SK-N-MC (cell line): ENCODE data around the gene MAPK8IP3.

Experiments used
- DNase-seq: peaks from one replicate; pipeline ENCODE4 v3.0.0-alpha.2; 2011; ENCODE audit warnings: low read depth, low spot score
- H3K27ac ChIP-seq: fragments of 200-600 bp; sonication (generic); 2 replicates; pipeline ENCODE4 v1.5.1; 2016; ENCODE audit warnings: mixed run types
- H3K36me3 ChIP-seq: fragments of 200-600 bp; sonication (generic); 2 replicates; pipeline ENCODE4 v1.6.1; 2017; ENCODE audit warnings: antibody characterized with exemption, low read length, mixed read lengths; ENCODE audit not compliant: insufficient read depth
- H3K4me3 ChIP-seq: fragments of 200-600 bp; sonication (generic); 2 replicates; pipeline ENCODE4 v1.5.1; 2016
- H3K9ac ChIP-seq: fragments of 200-600 bp; sonication (generic); 2 replicates; pipeline ENCODE4 v1.8.0; 2017; ENCODE audit warnings: mixed run types, mixed read lengths; ENCODE audit not compliant: insufficient read length
- H3K9me3 ChIP-seq: fragments of 200-600 bp; sonication (generic); 2 replicates; pipeline ENCODE4 v1.6.1; 2017; ENCODE audit warnings: low read depth, mild to moderate bottlenecking, antibody characterized with exemption, low read length, moderate library complexity, mixed read lengths
- EZH2 ChIP-seq: fragments of 200-600 bp; sonication (generic); IDR thresholded peaks from one replicate; pipeline ENCODE4 v1.6.1; 2017; ENCODE audit warnings: antibody characterized with exemption
- FOXP2 ChIP-seq: optimal IDR thresholded peaks from 2 replicates; pipeline ENCODE3; 2011; ENCODE audit warnings: mild to moderate bottlenecking, moderate library complexity; ENCODE audit not compliant: insufficient read depth; ENCODE audit errors: extremely low read length, control extremely low read depth
- POLR2AphosphoS5 ChIP-seq: IDR thresholded peaks from 2 replicates; pipeline ENCODE4 v1.6.1; 2012; ENCODE audit warnings: mild to moderate bottlenecking, low read depth, low read length, borderline replicate concordance

Gene MAPK8IP3

DNA sequence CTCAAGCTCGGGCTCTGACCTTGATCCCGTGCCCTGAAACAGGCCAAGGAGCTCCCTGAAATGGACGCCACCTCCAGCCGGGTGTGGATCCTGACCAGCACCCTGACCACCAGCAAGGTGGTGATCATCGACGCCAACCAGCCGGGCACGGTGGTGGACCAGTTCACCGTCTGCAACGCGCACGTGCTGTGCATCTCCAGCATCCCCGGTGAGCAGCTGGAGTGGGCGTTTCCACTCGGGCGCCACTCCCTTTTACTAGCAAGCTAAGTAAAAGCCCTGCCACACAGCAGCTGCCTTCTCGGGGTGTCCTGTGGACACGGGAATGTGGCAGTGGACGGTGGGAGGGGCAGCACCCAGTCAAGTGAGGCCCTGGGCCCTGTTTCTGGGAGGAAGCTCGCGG, 59.0 kb downstream of the MAPK8IP3 start:
- TF ChIP-seq POLR2AphosphoS5 = no peak
- no peak for TF ChIP-seq EZH2
- no peak for TF ChIP-seq FOXP2
- no peaks in the 10 kb centered on the region; the same call in 1 of the 2 replicates for H3K36me3 ChIP-seq
- H3K27ac ChIP-seq = no peak overlapping the region
- no peak for DNase-seq
- H3K9ac ChIP-seq = no peak overlapping the region
- no peaks in the 10 kb centered on the region for H3K9me3 ChIP-seq
- H3K4me3 ChIP-seq = no peak overlapping the region

DNA sequence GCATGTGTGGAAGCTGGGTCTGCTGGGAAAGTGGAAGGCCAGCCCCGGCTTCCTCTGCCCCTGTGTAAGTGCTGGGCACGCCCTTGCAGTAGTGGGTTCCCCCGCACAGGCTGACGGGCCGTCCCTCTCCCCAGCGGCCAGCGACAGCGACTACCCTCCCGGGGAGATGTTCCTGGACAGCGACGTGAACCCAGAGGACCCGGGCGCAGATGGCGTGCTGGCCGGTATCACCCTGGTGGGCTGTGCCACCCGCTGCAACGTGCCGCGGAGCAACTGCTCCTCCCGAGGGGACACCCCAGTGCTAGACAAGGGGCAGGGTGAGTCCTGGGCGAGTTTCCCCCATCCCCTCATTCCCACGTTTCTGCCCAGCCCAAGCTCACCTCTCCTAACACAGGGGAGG, 59.8 kb downstream of the MAPK8IP3 start:
- no peak overlapping the region for H3K9ac ChIP-seq
- DNase-seq = no peak
- peaks cover 3% of the 10 kb centered on the region for H3K36me3 ChIP-seq
- no peaks in the 10 kb centered on the region for H3K9me3 ChIP-seq
- TF ChIP-seq EZH2 = no peak
- no peak for TF ChIP-seq POLR2AphosphoS5
- TF ChIP-seq FOXP2 = no peak
- H3K4me3 ChIP-seq = no peak overlapping the region
- H3K27ac ChIP-seq = no peak overlapping the region

DNA sequence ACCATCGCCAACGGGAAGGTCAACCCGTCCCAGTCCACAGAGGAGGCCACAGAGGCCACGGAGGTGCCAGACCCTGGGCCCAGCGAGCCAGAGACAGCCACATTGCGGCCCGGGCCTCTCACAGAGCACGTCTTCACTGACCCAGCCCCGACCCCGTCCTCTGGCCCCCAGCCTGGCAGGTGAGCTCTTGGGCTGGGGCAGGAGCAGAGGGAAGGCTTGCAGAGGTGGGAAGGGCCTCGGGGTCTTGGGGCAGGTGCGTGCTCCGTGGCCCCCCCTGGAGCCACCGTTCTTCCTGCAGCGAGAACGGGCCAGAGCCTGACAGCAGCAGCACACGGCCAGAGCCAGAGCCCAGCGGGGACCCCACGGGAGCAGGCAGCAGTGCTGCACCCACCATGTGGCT, 60.2 kb downstream of the MAPK8IP3 start:
- H3K9me3 ChIP-seq = no peaks in the 10 kb centered on the region
- no peak overlapping the region for H3K27ac ChIP-seq
- no peak overlapping the region for H3K4me3 ChIP-seq
- no peak for DNase-seq
- TF ChIP-seq FOXP2 = no peak
- no peak for TF ChIP-seq POLR2AphosphoS5
- no peak for TF ChIP-seq EZH2
- peaks cover 3% of the 10 kb centered on the region for H3K36me3 ChIP-seq
- H3K9ac ChIP-seq = no peak overlapping the region

DNA sequence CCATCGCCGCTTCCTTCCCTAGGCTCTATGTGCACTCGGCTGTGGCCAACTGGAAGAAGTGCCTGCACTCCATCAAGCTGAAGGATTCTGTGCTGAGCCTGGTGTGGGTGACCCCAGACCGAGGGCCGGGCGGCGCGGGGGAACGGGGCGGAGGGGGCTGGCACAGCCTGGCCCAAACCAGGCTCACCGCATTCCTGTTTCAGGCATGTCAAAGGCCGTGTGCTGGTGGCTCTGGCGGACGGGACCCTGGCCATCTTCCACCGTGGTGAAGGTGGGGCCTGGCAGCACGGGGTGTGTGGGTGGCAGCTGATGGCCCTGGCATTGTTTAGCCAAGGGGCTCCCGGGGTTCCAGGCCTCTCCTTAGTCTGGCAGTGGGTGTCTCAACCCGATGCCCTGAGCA, 60.7 kb downstream of the MAPK8IP3 start:
- no peak overlapping the region for H3K27ac ChIP-seq
- no peak for TF ChIP-seq EZH2
- no peak for TF ChIP-seq FOXP2
- TF ChIP-seq POLR2AphosphoS5 = no peak
- H3K4me3 ChIP-seq = no peak overlapping the region
- no peak overlapping the region for H3K9ac ChIP-seq
- H3K36me3 ChIP-seq = peaks cover 3% of the 10 kb centered on the region
- H3K9me3 ChIP-seq = no peaks in the 10 kb centered on the region
- DNase-seq = no peak

DNA sequence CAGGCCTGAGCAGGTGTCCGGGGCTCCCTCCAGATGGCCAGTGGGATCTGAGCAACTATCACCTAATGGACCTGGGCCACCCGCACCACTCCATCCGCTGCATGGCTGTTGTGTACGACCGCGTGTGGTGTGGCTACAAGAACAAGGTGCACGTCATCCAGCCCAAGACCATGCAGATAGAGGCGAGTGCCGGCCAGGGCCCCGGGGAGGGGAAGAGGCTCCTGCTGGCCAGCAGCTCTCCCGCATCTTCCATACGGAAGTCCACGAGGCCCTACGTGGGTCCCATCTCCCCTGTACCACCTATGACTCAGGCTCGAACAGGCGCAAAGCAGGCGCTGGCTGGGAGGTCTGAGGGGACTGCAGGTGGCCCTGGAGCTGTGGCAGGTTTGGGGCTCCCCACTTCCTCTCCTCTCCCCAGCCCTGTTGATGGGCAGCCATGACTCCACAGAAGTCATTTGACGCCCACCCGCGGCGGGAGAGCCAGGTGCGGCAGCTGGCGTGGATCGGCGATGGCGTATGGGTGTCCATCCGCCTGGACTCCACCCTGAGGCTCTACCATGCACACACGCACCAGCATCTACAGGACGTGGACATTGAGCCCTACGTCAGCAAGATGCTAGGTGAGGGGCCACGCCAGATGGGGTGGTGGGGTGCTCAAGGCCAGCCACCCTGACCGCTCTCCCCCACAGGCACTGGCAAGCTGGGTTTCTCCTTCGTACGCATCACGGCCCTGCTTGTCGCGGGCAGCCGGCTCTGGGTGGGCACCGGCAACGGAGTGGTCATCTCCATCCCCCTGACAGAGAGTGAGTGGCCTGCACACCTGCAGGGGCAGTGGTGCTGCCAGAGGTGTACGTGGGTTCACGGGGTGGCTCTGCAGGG, 61.4 kb downstream of the MAPK8IP3 start:
- Histone ChIP-seq H3K4me3 (no peak overlapping the region), H3K36me3 (peaks cover 3% of the 10 kb centered on the region), H3K27ac (no peak overlapping the region), H3K9me3 (no peaks in the 10 kb centered on the region), H3K9ac (no peak overlapping the region)
- no peak for TF ChIP-seq POLR2AphosphoS5
- no peak for TF ChIP-seq EZH2
- TF ChIP-seq FOXP2 = no peak
- DNase-seq = no peak

DNA sequence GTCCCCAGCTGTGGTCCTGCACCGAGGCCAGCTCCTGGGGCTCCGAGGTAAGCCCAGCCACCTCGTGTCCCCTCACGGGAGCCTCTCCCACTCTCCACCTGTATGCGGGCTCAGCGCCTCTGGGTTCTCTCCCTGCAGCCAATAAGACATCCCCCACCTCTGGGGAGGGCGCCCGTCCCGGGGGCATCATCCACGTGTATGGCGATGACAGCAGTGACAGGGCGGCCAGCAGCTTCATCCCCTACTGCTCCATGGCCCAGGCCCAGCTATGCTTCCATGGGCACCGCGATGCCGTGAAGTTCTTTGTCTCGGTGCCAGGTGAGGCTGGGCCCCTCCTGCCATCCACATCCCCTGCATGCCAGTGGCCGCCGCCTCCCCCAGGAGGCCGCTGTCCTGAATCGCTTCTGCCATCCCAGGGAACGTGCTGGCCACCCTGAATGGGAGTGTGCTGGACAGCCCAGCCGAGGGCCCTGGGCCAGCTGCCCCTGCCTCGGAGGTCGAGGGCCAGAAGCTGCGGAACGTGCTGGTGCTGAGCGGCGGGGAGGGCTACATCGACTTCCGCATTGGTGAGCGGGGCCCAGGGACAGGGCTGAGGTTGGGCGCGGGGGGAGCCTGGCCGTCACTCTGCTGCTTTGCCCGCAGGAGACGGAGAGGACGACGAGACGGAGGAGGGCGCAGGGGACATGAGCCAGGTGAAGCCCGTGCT, 62.2 kb downstream of the MAPK8IP3 start:
- H3K36me3 ChIP-seq = peaks cover 3% of the 10 kb centered on the region
- TF ChIP-seq POLR2AphosphoS5 = no peak
- TF ChIP-seq FOXP2 = no peak
- no peak for TF ChIP-seq EZH2

DNA sequence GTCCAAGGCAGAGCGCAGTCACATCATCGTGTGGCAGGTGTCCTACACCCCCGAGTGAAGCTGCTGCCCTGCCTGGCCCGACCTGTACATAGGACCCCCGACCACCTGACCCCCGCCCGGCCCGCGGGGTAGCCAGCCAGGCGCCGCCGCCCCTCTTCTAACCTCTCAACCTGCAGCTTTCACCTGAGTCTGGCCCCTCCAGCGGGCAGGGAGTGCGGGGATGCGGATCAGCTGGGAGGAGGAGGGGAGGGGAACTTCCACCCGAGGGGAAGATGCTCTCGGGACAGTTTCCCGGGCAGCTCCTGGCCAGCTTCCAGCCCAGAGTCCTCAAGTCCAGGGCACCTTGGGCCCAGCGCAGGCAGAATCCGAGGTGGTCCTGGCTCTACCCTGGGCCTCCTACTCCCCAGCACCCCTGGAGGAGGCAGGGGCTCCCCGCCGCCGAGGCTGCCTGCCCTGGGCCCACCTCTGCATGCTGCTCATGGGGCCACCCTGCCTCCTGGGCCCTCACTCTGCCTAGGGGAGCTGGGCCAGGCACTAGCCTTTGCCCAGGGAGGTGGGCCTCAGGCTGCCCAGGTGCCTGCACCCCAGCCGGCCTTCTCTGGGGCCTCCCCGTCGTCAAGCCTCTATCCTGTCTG, 62.9 kb downstream of the MAPK8IP3 start:
- H3K36me3 ChIP-seq = peaks cover 3% of the 10 kb centered on the region
- no peak overlapping the region for H3K4me3 ChIP-seq
- TF ChIP-seq POLR2AphosphoS5 (no peak), FOXP2 (no peak), EZH2 (no peak)
- H3K27ac ChIP-seq = no peak overlapping the region
- no peak overlapping the region for H3K9ac ChIP-seq
- no peaks in the 10 kb centered on the region for H3K9me3 ChIP-seq
- no peak for DNase-seq

More for the DNA sequence above, 62.2 kb downstream of the MAPK8IP3 start:
- H3K9me3 ChIP-seq = no peaks in the 10 kb centered on the region
- no peak overlapping the region for H3K4me3 ChIP-seq
- no peak overlapping the region for H3K9ac ChIP-seq
- H3K27ac ChIP-seq = no peak overlapping the region
- DNase-seq = no peak
